CD4-positive, alpha-beta T cell treated with Interleukin-12 subunit alpha and Interleukin-12 subunit beta, for 1 hour (primary cell): ENCODE measurements around the gene SMARCD1.
"Not testable (repeated sequence)": the region's sequence is repeated elsewhere in the genome, so short reads cannot be mapped to it uniquely, and the experiment has no call there.

Experiments used
- DNase-seq: peaks from one replicate; pipeline ENCODE4 v3.0.0-alpha.2; 2020

Gene SMARCD1

GRCh38 chr12:50078281-50078680, 6.9 kb upstream of the SMARCD1 start:
- DNase-seq: no peak

- no peak for DNase-seq
These were observed 5.4 kb upstream of the SMARCD1 start for GRCh38 chr12:50079771-50080170.

- DNase-seq: no peak
These were observed 3.9 kb upstream of the SMARCD1 start for GRCh38 chr12:50081096-50081808.

DNA sequence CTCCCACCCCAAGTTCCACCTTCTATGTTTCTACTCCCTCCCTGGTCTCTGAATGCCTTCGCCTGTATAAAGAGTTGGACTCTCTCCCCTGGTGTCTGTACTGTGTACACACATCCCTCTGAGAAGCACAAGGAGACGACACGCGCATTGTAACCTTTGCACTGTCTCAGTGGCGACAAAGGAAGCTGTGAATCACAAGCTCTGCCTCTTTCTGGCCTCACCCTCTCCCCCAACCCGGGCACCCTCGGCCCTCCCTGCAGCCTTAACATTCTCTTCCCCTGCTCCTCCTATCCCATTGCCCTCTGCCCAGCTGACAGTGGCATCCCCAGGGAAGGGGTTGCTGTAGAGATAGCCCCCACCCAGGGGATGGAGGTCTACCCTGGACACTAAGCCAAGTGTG, 2.5 kb upstream of the SMARCD1 start:
- no peak for DNase-seq

GRCh38 chr12:50083301-50083700, 1.8 kb upstream of the SMARCD1 start:
- no peak for DNase-seq

DNA sequence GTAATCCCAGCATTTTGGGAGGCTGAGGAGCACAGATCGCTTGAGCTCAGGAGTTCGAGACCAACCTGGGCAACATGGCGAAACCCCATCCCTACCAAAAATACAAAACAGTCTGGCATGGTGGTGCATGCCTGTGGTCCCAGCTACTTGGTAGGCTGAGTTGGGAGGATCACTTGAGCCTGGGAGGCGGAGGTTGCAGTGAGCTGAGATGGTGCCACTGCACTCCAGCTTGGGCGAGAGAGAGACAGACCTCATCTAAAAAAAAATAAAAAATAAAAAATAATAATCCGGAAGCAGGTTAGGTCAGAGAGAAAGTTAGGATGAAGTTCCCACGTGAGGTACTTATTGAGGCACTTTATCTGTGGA, 750 bp upstream of the SMARCD1 start:
- DNase-seq: not testable (repeated sequence)

DNA sequence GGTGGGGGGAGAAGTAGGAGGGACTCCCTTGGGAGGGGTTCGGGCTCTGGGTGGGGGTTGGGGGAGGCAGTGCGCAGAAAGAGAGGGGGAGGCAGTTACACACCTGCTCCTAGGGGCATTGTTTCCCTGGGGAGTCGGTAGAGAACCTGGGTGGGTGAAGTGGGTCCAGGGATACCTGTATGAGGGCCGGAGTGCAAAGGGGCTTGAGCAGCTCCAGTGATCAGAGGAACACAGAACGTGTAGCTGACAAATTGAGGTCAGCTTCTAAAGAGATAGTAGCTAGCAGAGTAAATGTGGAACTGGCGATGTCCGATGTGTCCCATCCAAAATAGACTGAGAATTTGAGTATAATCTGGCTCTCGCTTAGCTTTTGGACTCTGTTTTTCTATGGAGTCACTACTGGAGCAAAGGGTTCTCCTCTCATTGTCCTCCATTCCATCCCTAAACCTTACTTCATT, 502 bp downstream of the SMARCD1 start:
- DNase-seq: no peak

DNA sequence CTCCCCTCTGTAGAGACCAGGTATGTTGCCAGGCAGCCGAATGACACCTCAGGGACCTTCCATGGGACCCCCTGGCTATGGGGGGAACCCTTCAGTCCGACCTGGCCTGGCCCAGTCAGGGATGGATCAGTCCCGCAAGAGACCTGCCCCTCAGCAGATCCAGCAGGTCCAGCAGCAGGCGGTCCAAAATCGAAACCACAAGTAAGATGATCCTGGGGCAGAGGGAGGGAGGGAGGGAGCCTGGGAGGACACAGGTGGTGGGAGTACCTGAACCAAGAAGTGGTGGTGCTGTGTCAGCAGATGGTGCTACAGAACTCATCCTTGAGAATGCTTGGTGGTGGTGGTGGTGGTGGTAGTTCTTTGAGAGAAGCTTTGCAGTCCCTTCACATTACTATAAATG, 1.0 kb downstream of the SMARCD1 start:
- DNase-seq: no peak

- DNase-seq: no peak
These were observed 2.0 kb downstream of the SMARCD1 start for GRCh38 chr12:50087151-50087550.

DNA sequence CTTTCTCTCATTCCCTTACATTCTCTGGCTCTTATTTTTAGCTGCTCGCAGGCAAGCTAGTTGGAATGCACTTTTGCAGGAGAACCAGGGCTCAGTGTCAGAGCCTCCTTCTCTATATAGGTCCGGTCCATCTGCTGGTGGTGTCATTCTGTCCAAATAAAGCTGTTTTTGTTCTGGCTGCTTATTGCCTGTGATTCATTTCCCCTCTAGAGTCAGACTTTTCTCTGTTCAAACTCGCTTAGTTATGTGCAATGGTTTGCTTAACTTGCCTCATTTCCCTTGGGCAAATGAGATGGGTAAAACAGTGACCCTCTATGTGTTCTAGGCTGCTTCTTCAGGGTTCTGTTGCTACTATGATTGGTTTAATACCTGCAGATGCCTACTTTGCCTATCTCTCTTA, 2.9 kb downstream of the SMARCD1 start:
- DNase-seq: no peak

DNA sequence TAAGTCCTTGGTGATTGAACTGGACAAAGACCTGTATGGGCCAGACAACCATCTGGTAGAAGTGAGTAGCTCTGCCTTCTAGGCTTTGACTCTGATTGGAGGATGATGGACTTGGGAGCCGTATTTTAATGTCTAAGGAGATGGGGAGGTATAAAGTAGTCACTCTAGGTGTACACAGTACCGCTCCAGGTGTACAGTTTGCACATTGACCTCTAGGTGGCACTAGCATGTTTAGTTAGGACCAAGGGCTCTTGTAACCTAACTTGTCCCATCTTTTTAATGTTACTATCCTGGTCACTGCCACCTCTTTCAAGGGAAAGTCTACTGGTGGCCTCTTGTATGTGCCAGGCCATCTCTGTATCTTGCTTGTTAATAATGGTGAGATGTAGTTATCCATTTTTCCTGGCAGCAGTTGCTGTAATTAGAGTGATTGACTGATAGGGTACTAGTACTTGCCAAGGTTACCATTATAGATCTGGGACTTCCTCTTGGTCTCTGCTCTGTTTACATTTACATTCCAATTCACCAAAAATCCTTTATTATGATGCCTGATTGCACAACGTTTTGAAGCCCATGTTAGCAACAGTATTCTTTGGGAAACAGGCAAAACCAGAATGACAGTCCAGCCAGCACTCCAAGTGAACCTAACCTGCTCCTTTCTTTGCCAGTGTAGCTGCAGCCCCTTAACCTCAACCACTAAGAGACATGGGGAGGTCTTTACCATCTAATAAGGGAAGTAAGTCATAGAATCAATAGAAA, 3.6 kb downstream of the SMARCD1 start:
- peak; percentile 73 for DNase-seq

- no peak for DNase-seq
These were observed 4.6 kb downstream of the SMARCD1 start for GRCh38 chr12:50089730-50090129.

DNA sequence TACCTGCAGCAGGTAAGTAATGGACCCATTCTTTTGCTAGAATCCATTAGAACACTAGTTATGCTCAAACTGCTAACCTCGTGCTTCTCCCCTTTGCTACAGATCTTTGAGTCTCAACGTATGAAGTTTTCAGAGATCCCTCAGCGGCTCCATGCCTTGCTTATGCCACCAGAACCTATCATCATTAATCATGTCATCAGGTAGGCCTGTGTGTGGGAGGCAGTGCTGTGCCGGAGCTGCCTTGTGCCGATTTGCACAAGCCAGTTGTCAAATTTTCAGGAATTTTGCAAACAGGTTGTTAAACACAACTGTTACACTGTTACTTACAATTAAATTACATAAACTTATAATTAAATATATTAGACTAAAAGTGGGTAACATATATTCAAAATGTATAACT, 5.2 kb downstream of the SMARCD1 start:
- DNase-seq: no peak

DNA sequence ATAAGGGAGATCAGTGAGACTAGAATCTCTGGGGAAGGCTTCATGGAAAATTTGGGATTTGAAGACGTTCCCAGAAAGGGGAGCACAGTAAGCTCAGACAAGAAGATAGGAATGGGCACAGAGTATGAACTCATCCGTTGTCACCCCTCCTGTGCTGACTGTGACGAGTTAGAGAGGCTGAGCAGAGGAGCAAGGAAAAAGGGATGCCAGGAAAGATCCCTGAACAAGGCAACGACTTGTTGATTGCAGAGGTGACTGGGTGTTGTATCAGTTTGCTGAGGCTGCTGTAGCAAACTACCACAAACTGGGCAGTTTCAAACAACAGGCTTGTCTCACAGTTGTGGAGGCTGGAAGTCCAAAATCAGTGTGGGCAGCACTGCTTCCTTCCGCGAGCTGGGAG, 12.8 kb downstream of the SMARCD1 start:
- DNase-seq: no peak

GRCh38 chr12:50099302-50100008, 14.3 kb downstream of the SMARCD1 start:
- no peak for DNase-seq

- no peak for DNase-seq
These were observed 15.4 kb downstream of the SMARCD1 start for GRCh38 chr12:50100561-50100960.

DNA sequence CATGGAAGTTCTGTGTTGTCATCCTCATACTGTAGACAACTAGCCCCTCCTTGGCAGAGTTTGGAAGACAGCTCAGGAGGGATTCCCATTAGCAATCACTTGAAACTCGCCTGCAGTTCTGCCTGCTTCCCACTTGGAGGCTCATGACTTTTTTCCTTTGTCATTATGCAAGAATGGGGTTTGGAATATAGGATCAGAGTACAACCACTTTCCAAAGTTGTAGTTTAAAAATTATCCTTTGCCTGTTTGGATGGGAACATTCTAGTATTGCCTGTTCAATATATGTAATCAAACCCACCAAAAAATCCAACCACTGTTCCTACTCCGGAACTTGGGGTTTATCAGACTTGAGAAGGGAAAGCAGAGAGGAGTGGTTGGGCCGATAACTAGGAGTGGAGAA, 16.5 kb downstream of the SMARCD1 start:
- no peak for DNase-seq

- no peak for DNase-seq
These were observed 17.0 kb downstream of the SMARCD1 start for GRCh38 chr12:50102131-50102531.

DNA sequence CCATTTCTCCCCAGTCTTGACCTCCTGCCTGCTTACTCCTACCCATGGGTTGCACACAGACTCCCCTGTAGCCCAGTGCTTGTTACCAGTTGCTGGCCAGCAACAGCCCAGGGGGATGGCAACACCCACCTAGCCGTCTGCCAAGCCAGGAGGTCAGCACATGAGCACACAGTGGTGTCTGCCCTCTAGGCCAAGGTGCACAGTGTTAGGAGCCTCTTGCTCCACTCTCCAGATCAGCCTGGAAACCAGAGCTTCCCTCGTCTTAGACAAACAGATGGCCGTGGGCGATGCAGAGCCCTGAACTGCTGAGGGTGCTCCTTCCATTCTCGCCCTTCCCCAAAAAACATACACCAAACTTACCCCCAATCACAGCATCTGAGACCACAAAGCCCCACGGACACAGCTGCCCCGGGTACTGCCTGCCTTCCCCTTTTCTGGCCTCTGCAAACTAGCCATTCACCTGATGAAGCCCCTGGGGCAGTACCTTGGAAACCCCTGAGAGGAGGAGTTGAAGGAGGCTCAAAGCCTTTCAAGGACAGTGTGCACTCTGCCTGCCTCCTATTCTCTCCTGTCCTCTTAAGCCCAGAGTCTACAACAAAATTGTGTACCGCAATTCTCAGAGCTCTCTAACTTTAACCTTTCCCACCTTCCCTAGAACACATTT, 17.6 kb downstream of the SMARCD1 start:
- no peak for DNase-seq

DNA sequence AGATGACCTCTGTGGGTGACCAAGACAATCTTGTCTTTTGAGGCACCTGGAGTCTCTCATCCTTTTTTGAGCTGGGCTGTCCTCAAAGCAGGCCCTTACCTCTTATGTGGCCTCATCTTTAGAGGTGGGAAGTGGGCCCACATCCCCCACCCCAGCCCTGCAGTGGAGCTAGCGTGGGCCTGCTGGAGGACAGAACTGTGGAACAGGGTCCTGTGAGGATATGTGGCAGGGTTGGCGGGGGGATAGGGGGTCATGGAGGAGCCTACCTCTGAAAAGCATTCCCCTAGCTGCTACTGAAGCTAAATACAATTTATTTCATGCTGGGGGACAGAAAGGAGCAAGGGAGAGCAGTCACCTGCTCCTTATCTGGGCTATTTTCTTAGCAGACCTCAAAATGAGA, 18.2 kb downstream of the SMARCD1 start:
- no peak for DNase-seq

GRCh38 chr12:50103767-50104321, 18.7 kb downstream of the SMARCD1 start, which contains the start of gene GPD1:
TSS of gene GPD1 (plus strand) at chr12:50104008. CDS start at chr12:50104051, 43 bp downstream.
- DNase-seq: no peak

- DNase-seq: no peak
These were observed 19.6 kb downstream of the SMARCD1 start for GRCh38 chr12:50104417-50105366.
